22Rv1 (cell line): ENCODE data around the gene RC3H2.

Source experiments
- ZFX ChIP-seq: fragments of 450-650 bp; IDR thresholded peaks from 2 replicates; pipeline ENCODE4 v1.6.1; 2017; ENCODE audit warnings: antibody characterized with exemption, borderline replicate concordance
- TF ChIP-seq, protein P1 (sequence below): fragments of 450-650 bp; IDR thresholded peaks from 2 replicates; pipeline ENCODE4 v1.5.1; 2017; ENCODE audit warnings: mild to moderate bottlenecking

DNA sequence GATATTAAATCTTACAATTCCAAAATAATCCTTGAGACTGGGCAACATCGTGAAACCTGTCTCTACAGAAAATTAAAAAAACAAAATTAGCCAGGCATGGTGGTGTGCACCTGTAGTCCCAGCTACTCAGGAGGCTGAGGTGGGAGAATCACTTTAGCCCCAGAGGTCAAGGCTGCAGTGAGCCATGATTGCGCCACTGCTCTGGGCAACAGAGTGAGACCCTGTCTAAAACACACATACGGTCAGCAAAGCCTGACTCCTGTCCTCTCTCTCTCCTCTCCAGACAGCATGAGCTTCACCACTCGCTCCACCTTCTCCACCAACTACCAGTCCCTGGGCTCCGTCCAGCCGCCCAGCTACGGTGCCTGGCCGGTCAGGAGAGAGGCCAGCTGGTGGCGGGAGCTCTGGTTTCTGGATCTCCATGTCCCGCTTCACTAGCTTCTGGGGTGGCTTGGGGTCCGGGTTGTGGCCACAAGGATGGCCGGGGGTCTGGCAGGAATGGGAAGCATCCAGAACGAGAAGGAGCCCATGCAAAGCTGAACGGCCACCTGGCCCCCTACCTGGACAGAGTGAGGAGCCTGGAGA lies 67.8 kb downstream of the RC3H2 start:
- TF ChIP-seq, protein P1, sequence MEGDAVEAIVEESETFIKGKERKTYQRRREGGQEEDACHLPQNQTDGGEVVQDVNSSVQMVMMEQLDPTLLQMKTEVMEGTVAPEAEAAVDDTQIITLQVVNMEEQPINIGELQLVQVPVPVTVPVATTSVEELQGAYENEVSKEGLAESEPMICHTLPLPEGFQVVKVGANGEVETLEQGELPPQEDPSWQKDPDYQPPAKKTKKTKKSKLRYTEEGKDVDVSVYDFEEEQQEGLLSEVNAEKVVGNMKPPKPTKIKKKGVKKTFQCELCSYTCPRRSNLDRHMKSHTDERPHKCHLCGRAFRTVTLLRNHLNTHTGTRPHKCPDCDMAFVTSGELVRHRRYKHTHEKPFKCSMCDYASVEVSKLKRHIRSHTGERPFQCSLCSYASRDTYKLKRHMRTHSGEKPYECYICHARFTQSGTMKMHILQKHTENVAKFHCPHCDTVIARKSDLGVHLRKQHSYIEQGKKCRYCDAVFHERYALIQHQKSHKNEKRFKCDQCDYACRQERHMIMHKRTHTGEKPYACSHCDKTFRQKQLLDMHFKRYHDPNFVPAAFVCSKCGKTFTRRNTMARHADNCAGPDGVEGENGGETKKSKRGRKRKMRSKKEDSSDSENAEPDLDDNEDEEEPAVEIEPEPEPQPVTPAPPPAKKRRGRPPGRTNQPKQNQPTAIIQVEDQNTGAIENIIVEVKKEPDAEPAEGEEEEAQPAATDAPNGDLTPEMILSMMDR = no peak
- no peak for TF ChIP-seq ZFX
